MM.1S (cell line): ENCODE data around the gene SMYD4.

ENCODE experiments used
- CTCF ChIP-seq: fragments of 300-600 bp; sonication (generic); IDR thresholded peaks from 2 replicates; pipeline ENCODE4 v1.5.1; 2016; ENCODE audit warnings: antibody characterized with exemption, low read length, mixed read lengths
- EZH2phosphoT487 ChIP-seq: fragments of 300-600 bp; sonication (generic); IDR thresholded peaks from 2 replicates; pipeline ENCODE4 v1.6.1; 2018; ENCODE audit warnings: antibody characterized with exemption, low read length

GRCh38 chr17:1796800-1797199, 32.9 kb downstream of the SMYD4 start:
- TF ChIP-seq EZH2phosphoT487 (no peak), CTCF (no peak)
